ENCODE measurements around the gene LTBP1.
"Not testable (repeated sequence)": the region's sequence is repeated elsewhere in the genome, so short reads cannot be mapped to it uniquely, and the experiment has no call there.

LTBP1 gene

DNA sequence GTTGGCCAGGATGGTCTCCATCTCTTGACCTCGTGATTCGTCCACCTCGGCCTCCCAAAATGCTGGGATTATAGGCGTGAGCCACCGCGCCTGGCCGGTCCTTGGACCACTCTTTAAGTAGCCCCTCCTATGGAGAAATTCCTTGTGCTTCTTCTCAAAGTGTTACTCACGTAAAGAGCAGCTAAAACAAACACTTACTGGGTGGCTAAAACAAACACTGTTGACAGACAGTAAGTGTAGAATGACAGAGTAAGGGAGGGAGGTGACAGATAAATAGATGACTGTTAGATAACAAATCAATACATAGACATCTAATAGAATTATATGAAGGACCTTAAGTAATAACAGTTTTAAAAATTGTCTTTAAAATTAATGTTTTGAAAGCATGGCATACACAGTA, 488.8 kb downstream of the LTBP1 start:
- H3K27ac Mint-ChIP-seq, result no peak overlapping the region
- no peaks in the 10 kb centered on the region for H3K27me3 Mint-ChIP-seq
- no peaks in the 10 kb centered on the region for H3K36me3 Mint-ChIP-seq
- no peak overlapping the region for H3K4me3 Mint-ChIP-seq
- no peak for ATAC-seq
- H3K9me3 Mint-ChIP-seq, result no peaks in the 10 kb centered on the region
- H3K4me1 Mint-ChIP-seq, result no peaks in the 10 kb centered on the region

- no peaks in the 10 kb centered on the region for H3K27me3 Mint-ChIP-seq
These were observed 489.3 kb downstream of the LTBP1 start for GRCh38 chr2:33436083-33436482.

DNA sequence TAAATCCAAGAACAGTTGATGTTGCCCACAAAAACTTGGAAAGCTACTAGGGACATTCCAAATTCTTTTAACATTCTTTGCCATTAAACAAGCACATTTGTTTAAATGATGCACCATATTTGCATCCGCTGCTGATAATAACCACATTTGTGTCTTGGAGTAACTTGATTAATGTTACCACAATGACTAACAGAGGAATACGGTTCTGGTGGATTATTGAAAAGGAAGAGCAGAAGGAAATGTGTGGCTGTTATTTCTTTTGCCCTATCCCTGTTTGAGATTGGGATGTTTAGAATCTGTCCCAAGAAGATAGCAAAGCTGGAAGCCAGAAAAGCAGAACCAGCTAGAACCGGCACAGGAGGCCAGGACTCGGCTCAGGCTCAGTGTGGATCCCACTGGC, 490.5 kb downstream of the LTBP1 start:
- Mint-ChIP-seq H3K27me3 (no peaks in the 10 kb centered on the region), H3K9me3 (no peaks in the 10 kb centered on the region), H3K27ac (no peak overlapping the region), H3K4me1 (no peaks in the 10 kb centered on the region), H3K36me3 (no peaks in the 10 kb centered on the region), H3K4me3 (no peak overlapping the region)
- ATAC-seq, result no peak

More at GRCh38 chr2:33436083-33436482, 489.3 kb downstream of the LTBP1 start:
- Mint-ChIP-seq H3K36me3 (no peaks in the 10 kb centered on the region), H3K9me3 (no peaks in the 10 kb centered on the region), H3K4me3 (no peak overlapping the region), H3K4me1 (no peaks in the 10 kb centered on the region), H3K27ac (no peak overlapping the region)
- no peak for ATAC-seq

DNA sequence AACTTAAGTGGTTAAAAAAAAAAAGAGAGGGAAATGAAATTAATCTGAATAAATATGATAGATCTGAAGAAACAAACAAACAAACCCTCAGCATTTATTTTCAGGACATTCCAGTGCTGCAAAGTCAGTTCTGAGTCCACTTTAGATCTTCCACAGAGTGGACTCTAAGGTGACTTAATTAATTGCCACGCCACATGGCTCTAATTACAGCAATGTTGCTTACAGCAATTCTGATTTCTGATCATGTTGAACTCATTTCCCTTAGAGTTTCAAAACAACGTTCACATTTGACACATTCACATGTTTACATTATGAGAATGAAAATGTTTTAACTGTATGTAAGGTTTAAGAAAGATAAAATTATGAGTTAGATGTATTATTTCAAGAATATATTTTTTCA, 491.1 kb downstream of the LTBP1 start:
- Mint-ChIP-seq H3K27ac (no peak overlapping the region), H3K9me3 (no peaks in the 10 kb centered on the region), H3K4me3 (no peak overlapping the region), H3K27me3 (no peaks in the 10 kb centered on the region), H3K4me1 (no peaks in the 10 kb centered on the region), H3K36me3 (no peaks in the 10 kb centered on the region)
- ATAC-seq, result no peak

DNA sequence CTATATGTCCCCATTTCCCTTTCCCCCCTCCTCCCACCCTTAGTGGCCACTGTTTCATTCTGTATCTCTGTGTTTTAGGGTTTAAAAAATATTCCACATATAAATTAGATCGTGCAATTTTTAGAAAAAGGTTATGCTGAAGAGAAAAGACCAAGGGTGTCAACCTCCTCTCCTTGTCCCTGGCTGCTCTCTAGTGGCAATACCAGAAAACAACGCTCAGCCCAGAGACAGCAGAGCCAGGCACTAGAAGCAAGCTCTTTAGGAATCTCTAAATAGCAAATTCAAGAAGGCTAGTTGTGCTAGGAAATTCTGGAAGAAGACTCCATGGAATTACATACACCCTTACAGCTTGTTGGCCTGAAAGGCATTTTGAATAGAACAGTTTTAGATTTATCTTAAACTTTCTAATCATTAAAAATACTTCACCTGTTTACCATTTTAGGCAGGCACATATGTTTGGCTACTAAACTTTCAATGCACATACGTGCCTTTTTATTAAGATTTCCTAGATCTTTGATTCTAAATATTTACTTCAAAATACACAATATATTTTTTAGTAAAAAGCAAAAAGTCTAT, 494.6 kb downstream of the LTBP1 start:
- Mint-ChIP-seq H3K27ac (no peak overlapping the region), H3K27me3 (no peaks in the 10 kb centered on the region), H3K9me3 (no peaks in the 10 kb centered on the region), H3K4me1 (no peaks in the 10 kb centered on the region), H3K4me3 (no peak overlapping the region), H3K36me3 (no peaks in the 10 kb centered on the region)
- ATAC-seq, result no peak

GRCh38 chr2:33442052-33442451, 495.3 kb downstream of the LTBP1 start:
- not testable (repeated sequence) for H3K4me3 Mint-ChIP-seq, H3K9me3 Mint-ChIP-seq, H3K4me1 Mint-ChIP-seq, ATAC-seq, H3K36me3 Mint-ChIP-seq, H3K27ac Mint-ChIP-seq, H3K27me3 Mint-ChIP-seq

DNA sequence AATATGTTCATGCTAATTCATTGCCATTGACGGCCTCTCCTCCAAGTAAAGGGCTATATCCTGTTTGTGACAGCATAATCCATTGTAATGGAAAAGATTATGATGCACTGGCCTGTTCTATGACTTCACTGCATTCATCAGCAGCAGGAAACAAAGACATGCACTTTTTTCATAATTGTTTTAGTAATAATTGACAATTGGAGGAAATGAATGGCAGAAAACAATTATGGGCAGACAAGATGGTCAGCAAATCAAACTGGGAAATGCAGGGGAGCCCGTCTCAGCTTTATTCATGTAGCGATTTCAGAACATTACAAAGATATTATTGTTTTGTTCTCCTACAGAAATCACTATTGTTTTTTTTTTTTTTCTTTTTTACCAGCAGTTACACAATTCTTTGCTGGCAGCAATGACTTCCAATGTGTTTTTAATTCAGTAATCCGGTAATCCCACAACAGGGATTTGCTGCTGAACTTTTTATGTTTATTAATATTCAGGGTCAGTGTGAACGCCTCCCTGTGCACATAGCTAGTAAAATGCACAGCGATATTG, 495.9 kb downstream of the LTBP1 start:
- Mint-ChIP-seq H3K36me3 (no peaks in the 10 kb centered on the region), H3K27ac (no peak overlapping the region), H3K4me3 (no peak overlapping the region), H3K9me3 (no peaks in the 10 kb centered on the region), H3K4me1 (no peaks in the 10 kb centered on the region), H3K27me3 (no peaks in the 10 kb centered on the region)
- no peak for ATAC-seq

DNA sequence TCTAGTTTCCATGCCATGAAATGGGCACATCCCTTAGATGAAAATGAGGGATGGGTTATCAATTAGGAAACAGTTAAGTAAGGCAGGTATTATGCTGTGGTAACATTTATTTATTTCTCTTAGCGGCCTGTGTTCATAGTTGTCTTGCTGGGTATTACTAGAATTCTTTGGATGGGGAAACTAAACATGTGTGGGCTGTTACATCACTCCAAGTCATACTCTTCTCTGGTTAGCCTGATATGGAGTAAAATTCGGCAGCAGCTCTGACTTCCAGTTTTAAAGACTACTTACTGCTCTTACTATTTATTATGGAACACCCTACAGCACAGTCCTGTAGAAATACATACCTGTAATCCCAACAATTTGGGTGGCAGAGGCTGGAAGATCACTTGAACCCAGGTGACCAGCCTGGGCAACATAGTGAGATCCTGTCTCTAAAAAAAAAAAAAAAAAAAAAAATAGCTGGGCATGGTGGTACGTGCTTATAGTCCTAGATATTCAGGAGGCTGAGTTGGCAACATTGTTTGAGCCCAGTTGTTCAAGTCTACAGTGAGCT, 496.6 kb downstream of the LTBP1 start:
- no peak overlapping the region for H3K27ac Mint-ChIP-seq
- no peak overlapping the region for H3K4me3 Mint-ChIP-seq
- no peaks in the 10 kb centered on the region for H3K4me1 Mint-ChIP-seq
- ATAC-seq, result no peak
- H3K36me3 Mint-ChIP-seq, result no peaks in the 10 kb centered on the region
- H3K27me3 Mint-ChIP-seq, result no peaks in the 10 kb centered on the region
- no peaks in the 10 kb centered on the region for H3K9me3 Mint-ChIP-seq

GRCh38 chr2:33444967-33445366, 498.2 kb downstream of the LTBP1 start:
- no peak overlapping the region for H3K4me3 Mint-ChIP-seq
- no peak for ATAC-seq

GRCh38 chr2:33448220-33448899, 501.6 kb downstream of the LTBP1 start:
- Mint-ChIP-seq H3K9me3 (peaks cover 9% of the 10 kb centered on the region), H3K4me3 (no peak overlapping the region), H3K4me1 (no peaks in the 10 kb centered on the region), H3K36me3 (peaks cover 6% of the 10 kb centered on the region), H3K27me3 (no peaks in the 10 kb centered on the region), H3K27ac (no peak overlapping the region)
- ATAC-seq, result no peak

More at GRCh38 chr2:33444967-33445366, 498.2 kb downstream of the LTBP1 start:
- Mint-ChIP-seq H3K4me1 (no peaks in the 10 kb centered on the region), H3K27ac (no peak overlapping the region), H3K36me3 (no peaks in the 10 kb centered on the region), H3K9me3 (no peaks in the 10 kb centered on the region), H3K27me3 (no peaks in the 10 kb centered on the region)

All from stimulated activated memory B cell treated with anti-CD40 and anti-IgM and Interleukin-4, amounts not matched to agents 10 μg/mL and 1 μg/mL and 100 μg/mL, for 72 hours (primary cell).